Measurements from ENCODE around the gene SMIM5. TPM values are rescaled to one million over a fixed set of nuclear protein-coding genes. Genes with fewer than 3 reads are reported as not detected.

The SMIM5 gene
- total and polyA plus RNA-seq, 9 of the 15 experiments (the other 6 are each of a cell fraction or from before 2014, with no cell fraction given) = 0.08 TPM; not detected in 8

DNA sequence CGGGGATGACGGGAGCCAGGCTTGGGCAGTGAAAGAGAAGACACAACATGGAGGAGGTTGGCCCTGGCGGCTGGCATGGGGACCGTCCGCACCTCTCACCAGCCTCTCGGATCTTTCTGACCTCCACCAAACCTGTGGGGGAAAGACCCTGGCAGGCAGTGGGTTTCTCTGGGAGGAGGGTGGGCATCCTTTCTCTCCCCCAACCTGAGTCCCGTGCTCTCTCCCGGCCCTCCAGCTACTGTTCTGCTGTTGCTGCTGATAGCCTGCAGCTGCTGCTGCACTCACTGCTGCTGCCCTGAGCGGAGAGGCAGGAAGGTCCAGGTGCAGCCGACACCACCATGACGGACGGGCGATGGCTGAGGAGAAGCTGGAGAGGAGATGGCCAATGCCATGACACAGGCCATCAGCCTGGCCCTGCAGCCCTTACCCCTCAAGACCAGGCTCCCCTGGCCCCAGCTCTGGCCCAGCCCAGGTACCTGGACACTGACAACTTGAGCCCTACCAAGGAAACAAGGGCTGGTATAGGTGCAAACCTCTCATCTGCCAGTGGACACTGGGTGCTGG, 7.4 kb downstream of the SMIM5 start:
- BruUV-seq (replicated peaks) = no TSS peak
- CTCF ChIA-PET (ENCODE audit: low intra/inter-chr PET ratio) = no interaction called here
- TF ChIP-seq, protein P1, sequence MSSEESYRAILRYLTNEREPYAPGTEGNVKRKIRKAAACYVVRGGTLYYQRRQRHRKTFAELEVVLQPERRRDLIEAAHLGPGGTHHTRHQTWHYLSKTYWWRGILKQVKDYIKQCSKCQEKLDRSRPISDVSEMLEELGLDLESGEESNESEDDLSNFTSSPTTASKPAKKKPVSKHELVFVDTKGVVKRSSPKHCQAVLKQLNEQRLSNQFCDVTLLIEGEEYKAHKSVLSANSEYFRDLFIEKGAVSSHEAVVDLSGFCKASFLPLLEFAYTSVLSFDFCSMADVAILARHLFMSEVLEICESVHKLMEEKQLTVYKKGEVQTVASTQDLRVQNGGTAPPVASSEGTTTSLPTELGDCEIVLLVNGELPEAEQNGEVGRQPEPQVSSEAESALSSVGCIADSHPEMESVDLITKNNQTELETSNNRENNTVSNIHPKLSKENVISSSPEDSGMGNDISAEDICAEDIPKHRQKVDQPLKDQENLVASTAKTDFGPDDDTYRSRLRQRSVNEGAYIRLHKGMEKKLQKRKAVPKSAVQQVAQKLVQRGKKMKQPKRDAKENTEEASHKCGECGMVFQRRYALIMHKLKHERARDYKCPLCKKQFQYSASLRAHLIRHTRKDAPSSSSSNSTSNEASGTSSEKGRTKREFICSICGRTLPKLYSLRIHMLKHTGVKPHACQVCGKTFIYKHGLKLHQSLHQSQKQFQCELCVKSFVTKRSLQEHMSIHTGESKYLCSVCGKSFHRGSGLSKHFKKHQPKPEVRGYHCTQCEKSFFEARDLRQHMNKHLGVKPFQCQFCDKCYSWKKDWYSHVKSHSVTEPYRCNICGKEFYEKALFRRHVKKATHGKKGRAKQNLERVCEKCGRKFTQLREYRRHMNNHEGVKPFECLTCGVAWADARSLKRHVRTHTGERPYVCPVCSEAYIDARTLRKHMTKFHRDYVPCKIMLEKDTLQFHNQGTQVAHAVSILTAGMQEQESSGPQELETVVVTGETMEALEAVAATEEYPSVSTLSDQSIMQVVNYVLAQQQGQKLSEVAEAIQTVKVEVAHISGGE (CRISPR knock-in tag; IDR thresholded peaks at IDR 0.05) = peak in 1 of 3 experiments; percentile 30; a peak in 1 of 6 replicates
- TF ChIP-seq ZFP1 (CRISPR knock-in tag; IDR thresholded peaks at IDR 0.05) = no peak

More for the DNA sequence above, 7.4 kb downstream of the SMIM5 start:
- H3K9me1 ChIP-seq (ENCODE audit: control insufficient read depth, insufficient read depth, low read length) = no peaks in the 10 kb centered on the region
- no peaks in the 10 kb centered on the region for H3K27me3 ChIP-seq (ENCODE audit: control insufficient read depth in 2 of 2, insufficient read depth in 2 of 2, low read length in 2 of 2)
- ATAC-seq (no peak), FAIRE-seq (no peak), DNase-seq (ENCODE audit: extremely low read depth in 1 of 4, low spot score in 3 of 4) (no peak)
- H3K79me2 ChIP-seq (ENCODE audit: control insufficient read depth, insufficient read depth, low read length) = no peaks in the 10 kb centered on the region
- no peaks in the 10 kb centered on the region for H3K9me3 ChIP-seq (replicated peaks; ENCODE audit: control insufficient read depth, insufficient read depth, low read depth, low read length)
- peaks cover 15 to 36% of the 10 kb centered on the region in 2 experiments; a peak in 4 of 5 replicates for H3K4me1 ChIP-seq (replicated peaks in 1 of 2; ENCODE audit: control insufficient read depth in 2 of 2, insufficient read depth in 2 of 2, low read length in 2 of 2)
- H3K4me2 ChIP-seq (ENCODE audit: insufficient read depth, low read length) = no peak overlapping the region
- H3K4me3 ChIP-seq = no peak overlapping the region
- 96% methylated on average over 13 of the region's 13 CpGs for WGBS (ENCODE audit: insufficient coverage, low coverage, missing lambda C conversion rate)
- H3K36me3 ChIP-seq (ENCODE audit: control insufficient read depth, insufficient read depth, low read length) = peaks cover 3% of the 10 kb centered on the region; the same call in 1 of the 3 replicates
- no peak overlapping the region for H3K9ac ChIP-seq (ENCODE audit: insufficient read depth in 1 of 2, low read depth in 2 of 2, low read length in 2 of 2)
- no peak overlapping the region for H3K27ac ChIP-seq (ENCODE audit: extremely low read depth, low read depth, low read length)
- intact Hi-C loops (cut with micrococcal nuclease) = no loop called here
- in situ Hi-C loops (cut with MboI) = no loop called here
- POLR2A ChIA-PET = interaction anchor here (0.6 to 1.2 kb wide), 3 partner anchors 8 to 180 kb away, joined by 3 to 6 read pairs (median 4); partner anchors contain the start of gene SMIM5
- H2AFZ ChIP-seq (ENCODE audit: low read depth, low read length) = no peak overlapping the region
- 0 out of 2 replicates have a peak, but pooled peaks cover 6% of the 10 kb centered on the region for H4K20me1 ChIP-seq (replicated peaks; ENCODE audit: control insufficient read depth, insufficient read depth, low read length)
